GM12865 (cell line): ENCODE data around the gene AGK.
A peak's percentile ranks its signal among the peaks of the same experiment; 100 is the strongest.
"Not testable (repeated sequence)": the region's sequence is repeated elsewhere in the genome, so short reads cannot be mapped to it uniquely, and the experiment has no call there.

Experiments
- DNase-seq: peaks from one replicate; pipeline ENCODE4 v3.0.0; 2010; ENCODE audit warnings: low read depth
- H3K4me3 ChIP-seq: 2 replicates; pipeline ENCODE4 v1.5.1; 2011; ENCODE audit warnings: mild to moderate bottlenecking, low read depth, low read length, control low read depth
- TF ChIP-seq, protein P1 (sequence below): IDR thresholded peaks from 2 replicates; pipeline ENCODE4 v1.5.1; 2011; ENCODE audit warnings: low read length, control low read depth, low read depth, inconsistent platforms; ENCODE audit not compliant: insufficient read depth; ENCODE audit errors: missing control alignments

The AGK gene

DNA sequence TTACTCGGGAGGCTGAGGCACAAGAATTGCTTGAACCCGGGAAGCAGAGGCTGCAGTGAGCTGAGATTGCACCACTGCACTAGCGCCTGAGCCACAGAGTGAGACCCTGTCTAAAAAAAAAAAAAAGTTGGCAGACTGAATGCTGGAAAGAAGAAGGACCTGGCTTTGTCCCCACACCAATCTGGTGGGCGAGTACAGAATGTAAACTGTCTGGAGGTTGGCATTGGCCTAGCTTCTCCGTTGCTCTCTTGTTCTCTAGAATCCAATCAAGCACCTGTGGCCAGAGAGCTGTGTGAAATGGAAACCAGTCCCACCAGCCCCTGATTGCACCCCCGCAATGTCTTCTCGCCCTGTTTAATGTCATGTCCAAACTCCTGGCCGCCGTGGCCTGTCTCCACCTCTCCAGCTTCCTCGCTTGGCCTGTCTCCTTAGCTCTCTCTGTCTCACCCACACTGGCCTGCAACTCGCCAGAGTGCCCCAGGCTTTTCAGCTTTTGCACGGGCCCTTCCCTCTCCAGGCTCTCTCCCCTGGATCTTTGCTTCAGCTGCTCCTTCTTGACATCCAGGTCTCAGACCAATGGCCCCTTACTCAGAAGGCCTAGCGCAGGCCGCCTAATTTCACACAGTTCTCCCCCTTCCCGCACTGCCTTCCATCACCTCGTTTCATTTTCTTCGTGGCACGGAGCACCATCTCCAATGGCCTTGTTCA, 670 bp upstream of the AGK start:
- DNase-seq: peak; percentile 20
- TF ChIP-seq, protein P1, sequence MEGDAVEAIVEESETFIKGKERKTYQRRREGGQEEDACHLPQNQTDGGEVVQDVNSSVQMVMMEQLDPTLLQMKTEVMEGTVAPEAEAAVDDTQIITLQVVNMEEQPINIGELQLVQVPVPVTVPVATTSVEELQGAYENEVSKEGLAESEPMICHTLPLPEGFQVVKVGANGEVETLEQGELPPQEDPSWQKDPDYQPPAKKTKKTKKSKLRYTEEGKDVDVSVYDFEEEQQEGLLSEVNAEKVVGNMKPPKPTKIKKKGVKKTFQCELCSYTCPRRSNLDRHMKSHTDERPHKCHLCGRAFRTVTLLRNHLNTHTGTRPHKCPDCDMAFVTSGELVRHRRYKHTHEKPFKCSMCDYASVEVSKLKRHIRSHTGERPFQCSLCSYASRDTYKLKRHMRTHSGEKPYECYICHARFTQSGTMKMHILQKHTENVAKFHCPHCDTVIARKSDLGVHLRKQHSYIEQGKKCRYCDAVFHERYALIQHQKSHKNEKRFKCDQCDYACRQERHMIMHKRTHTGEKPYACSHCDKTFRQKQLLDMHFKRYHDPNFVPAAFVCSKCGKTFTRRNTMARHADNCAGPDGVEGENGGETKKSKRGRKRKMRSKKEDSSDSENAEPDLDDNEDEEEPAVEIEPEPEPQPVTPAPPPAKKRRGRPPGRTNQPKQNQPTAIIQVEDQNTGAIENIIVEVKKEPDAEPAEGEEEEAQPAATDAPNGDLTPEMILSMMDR: no peak
- peak overlapping the region; percentile 85 for H3K4me3 ChIP-seq

DNA sequence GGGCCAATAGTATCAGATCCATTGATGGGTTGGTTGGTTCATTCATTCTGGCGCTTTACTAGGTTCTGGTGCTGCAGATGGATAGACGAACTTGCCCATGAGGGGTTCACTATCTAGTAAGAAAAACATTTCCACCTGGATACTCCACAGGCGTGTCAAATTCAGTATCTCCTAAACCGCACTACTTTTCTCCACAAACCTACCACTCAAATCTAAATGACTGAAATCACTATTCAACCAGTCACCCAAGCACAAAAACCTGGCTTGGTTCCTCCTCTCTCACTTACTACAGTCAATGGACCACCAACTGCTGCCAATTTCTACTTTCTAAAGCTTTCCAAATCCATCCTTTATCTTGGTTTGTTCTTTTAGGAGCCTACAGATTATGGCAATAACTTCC, 572 bp downstream of the AGK start:
- peak overlapping the region; percentile 85 for H3K4me3 ChIP-seq
- DNase-seq: peak; percentile 25
- TF ChIP-seq, protein P1: no peak

DNA sequence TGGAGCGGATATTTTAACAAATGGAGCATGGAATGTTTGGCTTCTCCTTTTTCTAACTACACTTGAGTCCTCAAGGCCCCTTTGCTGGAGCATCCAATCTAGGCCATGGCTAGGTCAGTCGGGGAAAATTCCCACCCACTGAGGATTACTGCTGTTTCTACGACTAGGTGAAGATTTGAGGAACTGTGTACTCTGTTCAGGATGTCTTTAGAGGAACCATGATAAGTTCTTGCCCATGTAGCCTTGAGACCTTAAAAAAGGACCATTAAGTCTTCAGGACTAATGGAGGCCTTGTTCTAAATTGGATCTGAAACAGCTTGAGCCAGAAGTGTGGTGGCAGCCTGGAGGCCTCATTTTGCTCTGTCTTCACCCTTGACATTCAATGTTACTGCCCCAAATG, 6.2 kb downstream of the AGK start:
- TF ChIP-seq, protein P1: no peak
- DNase-seq: peak; percentile 24

DNA sequence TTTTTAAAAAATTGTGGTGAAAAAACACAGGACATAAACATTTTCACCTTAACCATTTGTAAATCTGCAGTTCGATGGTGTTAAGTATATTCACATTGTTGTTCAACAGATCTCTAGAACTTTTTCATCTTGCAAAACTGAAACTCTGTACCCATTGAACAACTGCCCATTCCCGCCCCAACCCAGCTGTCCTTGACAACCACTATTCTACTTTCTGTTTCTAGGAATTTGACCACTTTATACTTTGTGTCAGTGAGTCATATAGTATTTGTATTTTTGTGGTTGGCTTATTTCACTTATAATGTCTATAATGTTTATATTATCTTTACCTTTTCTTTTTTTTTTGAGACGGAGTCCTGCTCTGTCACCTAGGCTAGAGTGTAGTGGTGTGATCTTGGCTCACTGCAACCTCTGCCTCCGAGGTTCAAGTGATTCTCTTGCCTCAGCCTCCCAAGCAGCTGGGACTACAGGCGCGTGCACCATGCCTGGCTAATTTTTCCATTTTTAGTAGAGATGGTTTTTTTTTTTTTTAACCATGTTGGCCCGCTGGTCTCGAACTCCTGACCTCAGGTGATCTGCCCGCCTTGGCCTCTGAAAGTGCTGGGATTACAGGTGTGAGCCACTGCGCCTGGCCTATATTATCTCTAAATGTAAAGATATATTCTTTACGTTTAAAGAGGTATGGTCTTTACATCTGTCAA, 6.8 kb downstream of the AGK start:
- DNase-seq: peak; percentile 74
- not testable (repeated sequence) for H3K4me3 ChIP-seq

More for the DNA sequence above, 6.2 kb downstream of the AGK start:
- no peak overlapping the region for H3K4me3 ChIP-seq

DNA sequence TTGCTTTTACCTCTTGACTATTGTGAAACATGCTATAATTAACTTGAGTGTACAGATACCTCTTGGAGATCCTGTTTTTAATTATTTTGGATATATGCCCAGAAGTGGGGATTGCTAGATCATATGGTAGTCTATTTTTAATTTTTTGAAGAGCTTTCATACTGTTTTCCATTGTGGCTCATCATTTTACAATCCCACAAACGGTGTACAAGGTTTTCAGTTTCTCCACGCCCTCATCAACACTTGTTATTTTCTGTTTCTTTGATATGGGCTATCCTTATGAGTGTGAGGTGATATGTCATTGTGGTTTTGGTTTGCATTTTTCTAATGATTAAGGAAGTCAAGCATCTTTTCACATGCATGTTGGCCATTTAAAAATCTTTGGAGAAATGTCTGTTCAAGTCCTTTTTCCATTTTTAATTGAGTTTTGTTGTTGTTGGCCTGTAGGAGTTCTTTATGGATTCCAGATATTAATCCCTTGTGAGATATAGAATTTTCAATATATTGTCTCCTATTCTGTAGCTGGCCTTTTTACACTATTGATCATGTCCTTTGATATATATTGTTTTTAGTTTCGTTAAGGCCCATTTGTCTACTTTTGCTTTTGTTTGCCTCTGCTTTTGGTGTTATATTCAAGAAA, 7.5 kb downstream of the AGK start:
- TF ChIP-seq, protein P1: no peak
- DNase-seq: peak; percentile 83
- H3K4me3 ChIP-seq: no peak overlapping the region

DNA sequence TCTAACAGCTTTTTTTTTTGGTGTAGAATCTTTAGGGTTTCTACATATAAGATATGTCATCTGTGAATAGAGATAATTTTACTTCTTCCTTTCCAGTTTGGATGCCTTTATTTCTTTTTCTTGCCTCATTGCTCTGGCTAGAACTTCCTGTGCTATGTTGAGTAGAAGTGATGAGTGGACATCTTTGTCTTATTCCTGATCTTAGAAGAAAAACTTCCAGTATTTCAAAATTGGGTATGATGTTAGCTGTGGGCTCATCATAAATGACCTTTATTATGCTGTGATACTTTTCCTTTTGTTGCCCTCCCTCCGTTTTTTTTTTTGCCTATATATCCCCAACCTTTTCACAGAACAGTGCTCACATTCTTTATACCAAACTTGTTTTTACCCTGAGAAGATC, 8.8 kb downstream of the AGK start:
- no peak overlapping the region for H3K4me3 ChIP-seq
- DNase-seq: no peak
- TF ChIP-seq, protein P1: no peak

DNA sequence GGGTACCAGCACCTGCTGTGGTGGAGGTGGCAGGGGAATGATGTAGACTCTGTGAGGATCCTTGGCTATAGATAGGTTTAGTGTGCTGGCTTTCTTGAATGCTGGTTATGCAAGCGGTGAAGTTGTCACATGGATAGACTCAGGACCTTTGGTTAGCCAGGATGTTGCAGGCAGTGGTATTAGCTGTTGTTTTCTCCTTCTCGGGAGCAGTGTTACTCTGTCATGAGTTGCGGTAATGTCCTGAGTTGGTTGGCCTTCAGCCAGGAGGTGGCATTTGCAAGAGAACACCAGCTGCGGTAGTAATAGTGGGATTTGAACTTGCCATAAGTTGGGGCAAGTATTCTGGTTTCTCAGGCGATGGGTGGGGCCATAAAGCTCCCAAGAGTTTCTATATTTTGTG, 10.8 kb downstream of the AGK start:
- no peak for DNase-seq
- TF ChIP-seq, protein P1: no peak
- no peak overlapping the region for H3K4me3 ChIP-seq
